ENCODE data around the gene IFNLR1. TPM values are rescaled to one million over a fixed set of nuclear protein-coding genes. Genes with fewer than 3 reads are reported as not detected.

IFNLR1 gene
- total and polyA plus RNA-seq, 9 of the 15 experiments (the other 6 are each of a cell fraction or from before 2014, with no cell fraction given): not detected

DNA sequence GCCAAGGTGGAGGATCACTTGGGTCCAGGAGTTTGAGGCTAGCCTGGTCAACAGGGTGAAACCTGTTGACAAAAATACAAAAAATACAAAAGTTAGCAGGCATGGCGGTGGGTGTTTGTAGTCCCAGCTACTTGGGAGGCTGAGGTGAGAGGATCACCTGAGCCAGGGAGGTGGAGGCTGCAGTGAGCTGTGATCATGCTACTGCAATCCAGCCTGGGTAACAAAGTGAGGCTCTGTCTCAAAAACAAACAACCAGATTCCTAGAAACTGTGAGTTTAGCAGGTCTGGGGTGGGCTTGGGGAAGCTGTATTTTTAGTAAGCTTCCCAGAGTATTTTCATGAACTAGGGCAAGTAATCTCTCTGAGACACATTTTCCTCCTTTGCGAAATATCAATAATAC is 70.0 kb downstream of the IFNLR1 start:
- intact Hi-C loops (cut with micrococcal nuclease): no loop called here
- no TSS peak for BruUV-seq (replicated peaks)

More for the DNA sequence above, 70.0 kb downstream of the IFNLR1 start:
- Histone ChIP-seq H3K4me3 (no peak overlapping the region), H4K20me1 (replicated peaks; ENCODE audit: control insufficient read depth, insufficient read depth, low read length) (peaks cover 9% of the 10 kb centered on the region), H3K9me1 (ENCODE audit: control insufficient read depth, insufficient read depth, low read length) (no peaks in the 10 kb centered on the region), H3K9ac (ENCODE audit: insufficient read depth in 1 of 2, low read depth in 2 of 2, low read length in 2 of 2) (no peak overlapping the region), H3K27me3 (ENCODE audit: control insufficient read depth in 2 of 2, insufficient read depth in 2 of 2, low read length in 2 of 2) (peaks cover 37 to 91% of the 10 kb centered on the region in 2 experiments), H3K79me2 (ENCODE audit: control insufficient read depth, insufficient read depth, low read length) (no peaks in the 10 kb centered on the region), H3K9me3 (replicated peaks; ENCODE audit: control insufficient read depth, insufficient read depth, low read depth, low read length) (no peaks in the 10 kb centered on the region), H3K36me3 (ENCODE audit: control insufficient read depth, insufficient read depth, low read length) (no peaks in the 10 kb centered on the region), H3K27ac (ENCODE audit: extremely low read depth, low read depth, low read length) (no peak overlapping the region), H2AFZ (ENCODE audit: low read depth, low read length) (no peak overlapping the region), H3K4me1 (replicated peaks in 1 of 2; ENCODE audit: control insufficient read depth in 2 of 2, insufficient read depth in 2 of 2, low read length in 2 of 2) (peaks cover 0 to 4% of the 10 kb centered on the region in 2 experiments; a peak in 3 of 5 replicates), H3K4me2 (ENCODE audit: insufficient read depth, low read length) (no peak overlapping the region)
- ChIA-PET POLR2A (interaction anchor here (0.7 kb wide), 1 partner anchor 48 kb away, joined by 5 read pairs; no protein-coding TSS in a partner anchor), CTCF (ENCODE audit: low intra/inter-chr PET ratio) (no interaction called here)
- TF ChIP-seq CHD4 (IDR thresholded peaks at IDR 0.05; ENCODE audit: insufficient read depth, insufficient replicate concordance, low read depth, low read length, poor library complexity, severe bottlenecking) (no peak), SREBF1 (IDR thresholded peaks at IDR 0.05; ENCODE audit: borderline replicate concordance, low read depth, low read length) (no peak), SP1 (CRISPR knock-in tag; IDR thresholded peaks at IDR 0.05) (no peak)
- TF ChIP-seq, protein P1, sequence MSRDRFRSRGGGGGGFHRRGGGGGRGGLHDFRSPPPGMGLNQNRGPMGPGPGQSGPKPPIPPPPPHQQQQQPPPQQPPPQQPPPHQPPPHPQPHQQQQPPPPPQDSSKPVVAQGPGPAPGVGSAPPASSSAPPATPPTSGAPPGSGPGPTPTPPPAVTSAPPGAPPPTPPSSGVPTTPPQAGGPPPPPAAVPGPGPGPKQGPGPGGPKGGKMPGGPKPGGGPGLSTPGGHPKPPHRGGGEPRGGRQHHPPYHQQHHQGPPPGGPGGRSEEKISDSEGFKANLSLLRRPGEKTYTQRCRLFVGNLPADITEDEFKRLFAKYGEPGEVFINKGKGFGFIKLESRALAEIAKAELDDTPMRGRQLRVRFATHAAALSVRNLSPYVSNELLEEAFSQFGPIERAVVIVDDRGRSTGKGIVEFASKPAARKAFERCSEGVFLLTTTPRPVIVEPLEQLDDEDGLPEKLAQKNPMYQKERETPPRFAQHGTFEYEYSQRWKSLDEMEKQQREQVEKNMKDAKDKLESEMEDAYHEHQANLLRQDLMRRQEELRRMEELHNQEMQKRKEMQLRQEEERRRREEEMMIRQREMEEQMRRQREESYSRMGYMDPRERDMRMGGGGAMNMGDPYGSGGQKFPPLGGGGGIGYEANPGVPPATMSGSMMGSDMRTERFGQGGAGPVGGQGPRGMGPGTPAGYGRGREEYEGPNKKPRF (IDR thresholded peaks at IDR 0.05; ENCODE audit: low read depth, low read length): no peak
- no peak for DNase-seq (ENCODE audit: extremely low read depth in 1 of 4, low spot score in 3 of 4)
- in situ Hi-C loops (cut with MboI): no loop called here
- ATAC-seq: no peak
- WGBS (ENCODE audit: insufficient coverage, low coverage, missing lambda C conversion rate): 0% methylated on average over 2 of the region's 2 CpGs
- FAIRE-seq: no peak

Measured in K562 (cell line).